ENCODE results near the gene CCNY.

The CCNY gene

DNA sequence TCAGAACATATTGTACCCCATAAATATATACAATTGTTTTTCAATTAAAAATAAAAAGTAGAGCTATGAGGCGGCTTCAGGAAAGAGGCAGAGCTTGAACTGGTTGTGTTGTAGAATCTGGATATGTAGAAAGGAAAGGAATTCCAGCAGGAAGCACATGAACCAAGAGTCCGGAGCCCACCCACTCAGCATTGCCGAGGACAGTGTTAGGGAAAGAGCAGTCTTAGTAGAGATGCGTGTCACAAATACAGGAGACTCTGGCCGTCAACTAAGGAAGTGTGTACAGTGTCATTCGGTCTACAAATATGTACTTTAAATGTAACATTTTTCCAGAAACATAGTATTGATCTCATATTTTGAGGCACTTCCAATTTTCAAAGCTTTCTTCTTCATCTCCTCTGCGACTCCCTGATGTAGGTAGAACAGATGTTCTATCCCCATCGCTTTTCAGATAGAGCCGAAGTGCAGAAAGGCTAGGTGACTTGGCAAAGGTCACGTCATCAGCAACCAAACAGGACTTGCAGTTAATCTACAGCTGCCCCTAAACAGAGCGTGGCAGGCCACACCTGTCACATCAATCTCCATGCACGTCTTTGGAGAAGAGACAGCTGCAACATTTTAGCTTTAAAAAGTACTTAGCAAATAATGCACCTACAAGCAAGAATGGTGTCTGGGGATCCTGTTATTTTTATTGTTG, 243.6 kb downstream of the CCNY start:
- TF ChIP-seq, protein P1, sequence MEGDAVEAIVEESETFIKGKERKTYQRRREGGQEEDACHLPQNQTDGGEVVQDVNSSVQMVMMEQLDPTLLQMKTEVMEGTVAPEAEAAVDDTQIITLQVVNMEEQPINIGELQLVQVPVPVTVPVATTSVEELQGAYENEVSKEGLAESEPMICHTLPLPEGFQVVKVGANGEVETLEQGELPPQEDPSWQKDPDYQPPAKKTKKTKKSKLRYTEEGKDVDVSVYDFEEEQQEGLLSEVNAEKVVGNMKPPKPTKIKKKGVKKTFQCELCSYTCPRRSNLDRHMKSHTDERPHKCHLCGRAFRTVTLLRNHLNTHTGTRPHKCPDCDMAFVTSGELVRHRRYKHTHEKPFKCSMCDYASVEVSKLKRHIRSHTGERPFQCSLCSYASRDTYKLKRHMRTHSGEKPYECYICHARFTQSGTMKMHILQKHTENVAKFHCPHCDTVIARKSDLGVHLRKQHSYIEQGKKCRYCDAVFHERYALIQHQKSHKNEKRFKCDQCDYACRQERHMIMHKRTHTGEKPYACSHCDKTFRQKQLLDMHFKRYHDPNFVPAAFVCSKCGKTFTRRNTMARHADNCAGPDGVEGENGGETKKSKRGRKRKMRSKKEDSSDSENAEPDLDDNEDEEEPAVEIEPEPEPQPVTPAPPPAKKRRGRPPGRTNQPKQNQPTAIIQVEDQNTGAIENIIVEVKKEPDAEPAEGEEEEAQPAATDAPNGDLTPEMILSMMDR (IDR thresholded peaks at IDR 0.05), result no peak

GRCh38 chr10:35580423-35580770, 244.1 kb downstream of the CCNY start:
- TF ChIP-seq, protein P1 (IDR thresholded peaks at IDR 0.05), result no peak

DNA sequence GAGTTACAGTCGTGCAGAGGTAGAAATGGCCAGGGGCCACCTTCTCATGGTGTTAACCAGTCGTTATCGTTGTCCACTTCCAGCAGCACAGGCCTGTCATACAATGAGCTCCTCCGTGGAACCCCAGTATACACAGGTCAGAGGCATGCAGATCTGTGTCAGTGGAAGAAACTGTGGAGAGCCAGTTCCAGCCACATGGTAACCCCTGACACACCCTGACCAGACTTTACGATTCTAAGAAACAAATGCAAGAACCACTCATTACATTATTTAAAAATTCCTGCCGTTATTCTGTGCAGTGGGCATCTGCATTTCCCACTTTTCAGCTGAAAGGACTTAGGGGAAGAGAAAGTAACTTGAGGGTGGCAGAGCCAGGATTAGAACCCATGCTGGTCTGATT, 245.3 kb downstream of the CCNY start:
- TF ChIP-seq, protein P1 (IDR thresholded peaks at IDR 0.05), result no peak

GRCh38 chr10:35584946-35585345, 248.6 kb downstream of the CCNY start:
- TF ChIP-seq, protein P1 (IDR thresholded peaks at IDR 0.05), result no peak

DNA sequence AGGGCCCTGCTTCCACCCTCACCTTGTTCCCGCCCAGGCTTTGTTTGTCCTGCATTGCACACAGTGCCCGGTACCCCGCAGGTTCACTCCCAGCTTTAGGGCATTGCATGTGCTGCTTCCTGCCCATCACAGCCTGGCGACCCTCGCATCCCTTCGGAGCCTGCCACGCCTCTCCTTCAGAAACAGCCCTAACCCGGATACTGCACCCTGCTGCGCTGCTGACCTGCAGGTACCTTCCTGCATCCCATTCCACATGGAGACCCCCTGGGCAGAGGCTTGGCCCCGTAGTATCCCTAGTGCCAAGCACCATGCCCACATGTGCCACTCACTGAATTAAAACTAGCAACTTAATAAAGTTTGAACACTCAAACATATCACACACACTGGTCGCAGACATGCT, 249.0 kb downstream of the CCNY start:
- TF ChIP-seq, protein P1 (IDR thresholded peaks at IDR 0.05), result no peak

DNA sequence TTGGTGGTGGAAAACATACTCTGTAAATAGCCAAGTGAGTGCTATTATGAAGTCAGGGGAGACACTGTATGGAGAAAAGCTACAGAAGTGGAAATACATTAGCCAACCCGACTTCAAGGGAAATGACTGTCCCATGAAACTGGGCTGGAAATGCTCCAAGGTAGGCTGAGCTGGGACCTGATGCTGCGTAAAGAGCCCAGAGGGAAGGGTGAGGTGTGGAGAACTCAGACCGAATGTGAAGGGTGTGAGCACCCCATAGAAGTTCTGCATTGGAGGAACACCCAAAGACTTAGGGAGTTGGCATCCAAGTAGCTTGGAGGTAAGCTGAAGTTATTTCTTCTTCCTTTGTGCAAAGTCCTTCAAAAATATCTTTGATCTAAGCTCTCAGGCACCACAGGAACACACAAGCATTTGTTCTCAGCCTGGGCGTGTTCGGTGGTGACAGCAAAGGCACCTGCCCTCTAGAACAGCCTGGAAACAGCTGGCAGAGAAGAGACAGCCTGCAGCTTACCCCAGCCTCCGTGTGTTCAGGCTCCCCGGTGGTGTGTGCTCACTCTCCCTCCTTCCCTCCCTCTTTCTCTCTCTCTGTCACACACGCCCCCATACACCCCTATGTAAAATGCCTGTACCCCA, 249.7 kb downstream of the CCNY start:
- TF ChIP-seq, protein P1 (IDR thresholded peaks at IDR 0.05), result no peak

GRCh38 chr10:35588836-35589235, 252.5 kb downstream of the CCNY start:
- TF ChIP-seq, protein P1 (IDR thresholded peaks at IDR 0.05), result no peak

Data from LNCAP (cell line).